Naive thymus-derived CD4-positive, alpha-beta T cell (primary cell): Measurements from ENCODE around the gene COP1. TPM values are rescaled to one million over a fixed set of nuclear protein-coding genes. Genes with fewer than 3 reads are reported as not detected.

Source experiments
- ATAC-seq: fragments of 150-1000 bp; cut with Tn5 transposase; 2 replicates; pipeline ENCODE4 v1.10.0; 2021; ENCODE audit warnings: mild to moderate bottlenecking, moderate library complexity
- CTCF ChIA-PET: fragments of 350-600 bp; sonication (Branson Sonifier 250); formaldehyde crosslinking; loops from one replicate; lab custom pipeline; 2021; ENCODE audit warnings: antibody characterized with exemption; lab: Charles Lee
- POLR2A ChIA-PET: fragments of 350-600 bp; sonication (Branson Sonifier 250); formaldehyde crosslinking; loops from one replicate; lab custom pipeline; 2021; ENCODE audit warnings: antibody characterized with exemption, inconsistent platforms; lab: Charles Lee
- DNase-seq, 9 donors: peaks; one replicate each; pipeline versions ENCODE4 v3.0.0 to v3.0.0-alpha.2; 2020 to 2022; ENCODE audit warnings: mixed read lengths in 1 of 9
- H3K27ac ChIP-seq: one replicate; pipeline ENCODE4 v1.7.0; 2013; ENCODE audit warnings: mild to moderate bottlenecking, low read depth, low read length, moderate library complexity
- H3K27me3 ChIP-seq, 2 donors: one replicate each; pipeline ENCODE4 v1.7.0; 2013; ENCODE audit warnings: low read length in 2 of 2, mild to moderate bottlenecking in 2 of 2, moderate library complexity in 2 of 2; ENCODE audit not compliant: control insufficient read depth in 2 of 2, insufficient read depth in 2 of 2
- H3K36me3 ChIP-seq, 3 experiments: 1 replicate in 2 of 3; 2 replicates in 1 of 3; pipeline ENCODE4 v1.7.0; 2013; ENCODE audit warnings: low read length in 3 of 3, mild to moderate bottlenecking in 3 of 3, moderate library complexity in 1 of 3; ENCODE audit not compliant: insufficient read depth in 3 of 3, control insufficient read depth in 2 of 3
- H3K4me1 ChIP-seq, 2 donors: one replicate each; pipeline ENCODE4 v1.7.0; 2013; ENCODE audit warnings: low read length in 2 of 2, mild to moderate bottlenecking in 2 of 2, moderate library complexity in 1 of 2; ENCODE audit not compliant: control insufficient read depth in 2 of 2, insufficient read depth in 2 of 2
- H3K4me3 ChIP-seq: 2 replicates; pipeline ENCODE4 v1.7.0; 2013; ENCODE audit warnings: mild to moderate bottlenecking, low read length
- H3K9me3 ChIP-seq, 3 experiments: 1 replicate in 2 of 3; 2 replicates in 1 of 3; pipeline ENCODE4 v1.7.0; 2013; ENCODE audit warnings: low read length in 3 of 3; ENCODE audit not compliant: control insufficient read depth in 2 of 3
- H3K27ac Mint-ChIP-seq, 9 donors: one replicate each; pipeline ENCODE4 v1.8.0; 2020 to 2022; ENCODE audit warnings: mixed read lengths in 9 of 9, mild to moderate bottlenecking in 8 of 9, moderate library complexity in 5 of 9, inconsistent platforms in 2 of 9
- H3K27me3 Mint-ChIP-seq, 5 donors: one replicate each; pipeline ENCODE4 v1.8.0; 2021 to 2022; ENCODE audit warnings: mixed read lengths in 5 of 5, mild to moderate bottlenecking in 1 of 5
- H3K36me3 Mint-ChIP-seq, 5 donors: one replicate each; pipeline ENCODE4 v1.8.0; 2020 to 2022; ENCODE audit warnings: mixed read lengths in 5 of 5, mild to moderate bottlenecking in 3 of 5, inconsistent platforms in 1 of 5
- H3K4me1 Mint-ChIP-seq, 7 donors: one replicate each; pipeline ENCODE4 v1.8.0; 2020 to 2022; ENCODE audit warnings: mixed read lengths in 7 of 7, mild to moderate bottlenecking in 3 of 7, inconsistent platforms in 1 of 7
- H3K4me3 Mint-ChIP-seq, 10 donors: one replicate each; pipeline ENCODE4 v1.8.0; 2020 to 2022; ENCODE audit warnings: mild to moderate bottlenecking in 10 of 10, mixed read lengths in 10 of 10, moderate library complexity in 6 of 10, inconsistent platforms in 2 of 10
- H3K9me3 Mint-ChIP-seq, 11 donors: one replicate each; pipeline ENCODE4 v1.8.0; 2020 to 2022; ENCODE audit warnings: mixed read lengths in 11 of 11, mild to moderate bottlenecking in 4 of 11, inconsistent platforms in 1 of 11, moderate library complexity in 1 of 11
- intact Hi-C, 2 donors: fragments of 100-400 bp; cut with micrococcal nuclease; formaldehyde crosslinking; loops; one replicate each; pipeline ENCODE4 v1.15.1; 2023
- polyA plus RNA-seq, 2 donors: library from polyadenylated mRNA; unstranded; fragments of 300-500 nt; fragmentation: Illumina TruSeq; gene quantifications; one replicate each; pipeline ENCODE4 v1.2.3, GENCODE V29; 2021
- total RNA-seq, 6 experiments: library from RNA in 5 of 6; stranded (reverse) in 5 of 6; gene quantifications; 1 replicate in 5 of 6; 2 replicates in 1 of 6; pipeline ENCODE4 v1.2.3 and lab custom pipeline; 2021 to 2026

COP1 gene
- total and polyA plus RNA-seq, 7 experiments from 2014 or later, result 39.1 to 57.0 (median 43.9) TPM

DNA sequence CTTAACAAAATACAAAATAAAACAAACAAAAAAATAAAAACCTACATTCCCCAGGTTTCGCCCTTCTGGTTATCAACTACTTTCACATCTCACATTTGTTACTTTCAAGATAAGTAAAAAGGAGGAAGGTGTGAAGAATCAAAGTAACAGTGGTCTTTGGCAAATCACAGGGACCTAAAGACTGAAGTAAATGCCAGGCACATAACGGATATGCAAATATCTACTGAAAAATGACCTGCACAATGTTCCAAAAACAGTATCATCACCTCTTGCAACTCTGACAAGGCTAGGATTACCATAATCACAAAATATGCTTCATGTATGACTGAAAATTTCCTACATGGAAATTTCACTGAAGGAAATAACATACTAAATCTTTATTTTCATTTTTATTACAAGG is 29.3 kb downstream of the COP1 start:
- ATAC-seq (no peak), DNase-seq (no peak)
- no peaks in the 10 kb centered on the region for H3K9me3 ChIP-seq
- no peaks in the 10 kb centered on the region for H3K27me3 ChIP-seq
- H3K27me3 Mint-ChIP-seq, result no peaks in the 10 kb centered on the region
- peaks cover 13 to 52% (median 41%) of the 10 kb centered on the region in 7 donors for H3K4me1 Mint-ChIP-seq
- peak overlapping the region in 3 of 10 donors; percentile 5 to 37 (median 24) for H3K4me3 Mint-ChIP-seq
- CTCF ChIA-PET, result no interaction called here
- peaks cover 0 to 13% (median 4%) of the 10 kb centered on the region in 3 experiments for H3K36me3 ChIP-seq
- no peak overlapping the region for H3K4me3 ChIP-seq
- POLR2A ChIA-PET, result no interaction called here
- H3K9me3 Mint-ChIP-seq, result no peaks in the 10 kb centered on the region
- peak overlapping the region in 6 of 9 donors; percentile 12 to 71 (median 36) for H3K27ac Mint-ChIP-seq
- no peaks in the 10 kb centered on the region for H3K4me1 ChIP-seq
- intact Hi-C loops, result no loop called here
- H3K27ac ChIP-seq, result no peak overlapping the region
- H3K36me3 Mint-ChIP-seq, result peaks cover 4 to 58% (median 31%) of the 10 kb centered on the region in 5 donors

GRCh38 chr1:176174108-176174507 is 33.0 kb downstream of the COP1 start:
- peaks cover 16 to 67% (median 45%) of the 10 kb centered on the region in 5 donors for H3K36me3 Mint-ChIP-seq
- CTCF ChIA-PET, result no interaction called here
- no peaks in the 10 kb centered on the region for H3K27me3 ChIP-seq
- H3K9me3 Mint-ChIP-seq, result peaks cover 0 to 4% (median 0%) of the 10 kb centered on the region in 11 donors
- no peak overlapping the region for H3K27ac Mint-ChIP-seq
- no peaks in the 10 kb centered on the region for H3K27me3 Mint-ChIP-seq
- no peaks in the 10 kb centered on the region for H3K9me3 ChIP-seq
- ATAC-seq (no peak), DNase-seq (no peak)
- no peak overlapping the region for H3K4me3 Mint-ChIP-seq
- POLR2A ChIA-PET, result no interaction called here
- intact Hi-C loops, result no loop called here
- peaks cover 0 to 21% (median 4%) of the 10 kb centered on the region in 3 experiments for H3K36me3 ChIP-seq
- no peak overlapping the region for H3K27ac ChIP-seq
- H3K4me3 ChIP-seq, result no peak overlapping the region
- H3K4me1 Mint-ChIP-seq, result peaks cover 19 to 43% (median 31%) of the 10 kb centered on the region in 7 donors
- H3K4me1 ChIP-seq, result no peaks in the 10 kb centered on the region

DNA sequence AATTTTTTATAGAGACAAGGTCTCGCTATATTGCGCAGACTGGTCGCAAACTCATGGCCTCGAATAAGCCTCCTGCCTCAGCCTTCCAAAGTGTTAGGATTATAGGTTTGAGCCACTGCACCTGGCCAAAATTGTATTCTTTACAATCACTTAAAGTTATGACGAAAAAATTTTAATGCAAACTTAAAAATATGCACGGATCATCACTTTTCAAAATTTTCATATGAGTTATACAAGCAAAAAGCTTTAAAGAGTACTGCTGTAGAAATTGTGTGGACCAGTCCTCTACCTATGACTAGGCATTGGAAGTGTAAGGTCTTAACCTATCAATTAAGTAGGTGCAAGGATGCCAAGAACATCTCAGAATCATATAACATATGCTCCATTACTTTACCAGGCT is 34.9 kb downstream of the COP1 start:
- Histone ChIP-seq H3K27ac (no peak overlapping the region), H3K4me1 (no peaks in the 10 kb centered on the region), H3K9me3 (no peaks in the 10 kb centered on the region), H3K4me3 (no peak overlapping the region), H3K36me3 (peaks cover 0 to 21% (median 4%) of the 10 kb centered on the region in 3 experiments), H3K27me3 (no peaks in the 10 kb centered on the region)
- H3K27me3 Mint-ChIP-seq, result no peaks in the 10 kb centered on the region
- H3K4me3 Mint-ChIP-seq, result no peak overlapping the region
- DNase-seq (no peak), ATAC-seq (no peak)
- H3K36me3 Mint-ChIP-seq, result peaks cover 16 to 60% (median 48%) of the 10 kb centered on the region in 5 donors
- intact Hi-C loops, result no loop called here
- no peak overlapping the region for H3K27ac Mint-ChIP-seq
- H3K4me1 Mint-ChIP-seq, result peaks cover 14 to 38% (median 26%) of the 10 kb centered on the region in 7 donors
- CTCF ChIA-PET, result no interaction called here
- POLR2A ChIA-PET, result no interaction called here
- peaks cover 0 to 4% (median 0%) of the 10 kb centered on the region in 11 donors for H3K9me3 Mint-ChIP-seq

GRCh38 chr1:176167210-176167609 is 39.9 kb downstream of the COP1 start:
- Mint-ChIP-seq H3K4me3 (no peak overlapping the region), H3K27ac (no peak overlapping the region), H3K9me3 (peaks cover 0 to 4% (median 0%) of the 10 kb centered on the region in 11 donors), H3K36me3 (peaks cover 18 to 62% (median 56%) of the 10 kb centered on the region in 5 donors), H3K4me1 (peaks cover 13 to 42% (median 21%) of the 10 kb centered on the region in 7 donors), H3K27me3 (no peaks in the 10 kb centered on the region)
- no peaks in the 10 kb centered on the region for H3K9me3 ChIP-seq
- ChIA-PET CTCF (interaction anchor here (1.0 kb wide), 1 partner anchor 12 kb away, joined by 4 read pairs; no protein-coding TSS in a partner anchor), POLR2A (no interaction called here)
- no peaks in the 10 kb centered on the region for H3K27me3 ChIP-seq
- no peak for DNase-seq
- intact Hi-C loops, result loop anchor here in 1 of 2 donors (5.0 kb wide), 1 partner anchor 40 kb away; the partner anchor contains the start of gene COP1
- no peaks in the 10 kb centered on the region for H3K4me1 ChIP-seq
- no peak overlapping the region for H3K27ac ChIP-seq
- ATAC-seq, result no peak
- no peak overlapping the region for H3K4me3 ChIP-seq
- peaks cover 0 to 17% (median 0%) of the 10 kb centered on the region in 3 experiments for H3K36me3 ChIP-seq

GRCh38 chr1:176165573-176165972 is 41.5 kb downstream of the COP1 start:
- H3K36me3 Mint-ChIP-seq, result peaks cover 13 to 68% (median 62%) of the 10 kb centered on the region in 5 donors
- peaks cover 0 to 4% (median 0%) of the 10 kb centered on the region in 11 donors for H3K9me3 Mint-ChIP-seq
- DNase-seq, result no peak
- H3K9me3 ChIP-seq, result no peaks in the 10 kb centered on the region
- intact Hi-C loops, result loop anchor here in 1 of 2 donors (5.0 kb wide), 1 partner anchor 42 kb away; the partner anchor contains the start of gene COP1
- no peak overlapping the region for H3K4me3 ChIP-seq
- H3K4me1 ChIP-seq, result peaks cover 0 to 6% of the 10 kb centered on the region in 2 donors
- H3K4me3 Mint-ChIP-seq, result no peak overlapping the region
- ATAC-seq, result no peak
- ChIA-PET POLR2A (no interaction called here), CTCF (no interaction called here)
- no peak overlapping the region for H3K27ac ChIP-seq
- peaks cover 14 to 53% (median 28%) of the 10 kb centered on the region in 7 donors for H3K4me1 Mint-ChIP-seq
- peaks cover 0 to 30% (median 0%) of the 10 kb centered on the region in 3 experiments for H3K36me3 ChIP-seq
- no peaks in the 10 kb centered on the region for H3K27me3 Mint-ChIP-seq
- no peaks in the 10 kb centered on the region for H3K27me3 ChIP-seq
- no peak overlapping the region for H3K27ac Mint-ChIP-seq

DNA sequence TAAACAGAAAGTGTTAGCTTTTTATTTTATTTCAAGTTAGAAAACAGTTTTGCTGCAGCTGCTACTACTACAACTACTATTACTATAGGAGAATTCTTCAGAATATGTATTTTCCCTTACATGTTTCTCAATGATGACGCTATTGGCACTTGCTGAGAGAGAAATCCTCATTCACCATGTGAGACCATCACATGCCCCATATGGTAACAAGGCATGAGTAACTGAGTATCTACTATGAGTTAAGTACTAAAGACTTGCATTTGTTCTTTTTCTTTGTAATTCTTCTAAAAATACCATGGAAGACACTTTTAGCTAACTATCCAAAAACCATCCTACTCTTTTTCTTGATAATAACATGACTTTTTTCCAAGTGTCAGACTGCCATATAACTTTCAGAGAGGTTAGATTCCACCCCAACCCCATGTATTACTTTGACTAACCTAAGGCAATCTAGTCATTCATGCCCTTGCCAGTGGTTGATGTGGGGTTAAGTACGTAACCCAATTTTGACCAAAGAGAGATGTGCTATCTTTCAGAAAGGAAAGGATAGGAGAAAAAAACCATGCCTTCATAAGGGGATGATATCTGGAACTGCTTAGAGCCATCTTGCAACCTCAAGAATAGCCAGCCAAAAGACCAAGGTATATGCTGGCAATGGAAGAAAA is 42.9 kb downstream of the COP1 start:
- H3K27ac ChIP-seq, result no peak overlapping the region
- H3K4me3 ChIP-seq, result no peak overlapping the region
- Mint-ChIP-seq H3K4me3 (no peak overlapping the region), H3K36me3 (peaks cover 5 to 71% (median 64%) of the 10 kb centered on the region in 5 donors), H3K27ac (peak overlapping the region in 2 of 9 donors; percentile 2 to 48), H3K27me3 (no peaks in the 10 kb centered on the region), H3K4me1 (peaks cover 17 to 55% (median 26%) of the 10 kb centered on the region in 7 donors), H3K9me3 (peaks cover 0 to 12% (median 5%) of the 10 kb centered on the region in 11 donors)
- H3K27me3 ChIP-seq, result no peaks in the 10 kb centered on the region
- ChIA-PET CTCF (no interaction called here), POLR2A (no interaction called here)
- DNase-seq (no peak), ATAC-seq (no peak)
- H3K4me1 ChIP-seq, result peaks cover 0 to 6% of the 10 kb centered on the region in 2 donors
- peaks cover 0 to 31% (median 0%) of the 10 kb centered on the region in 3 experiments for H3K36me3 ChIP-seq
- intact Hi-C loops, result loop anchor here in 1 of 2 donors (5.0 kb wide), 1 partner anchor 43 kb away; the partner anchor contains the start of gene COP1
- H3K9me3 ChIP-seq, result no peaks in the 10 kb centered on the region
